ENCODE measurements around the gene ITFG1.

GRCh38 chr16:47250983-47251382 is 209.9 kb downstream of the ITFG1 start:
- no peak for TF ChIP-seq POLR2AphosphoS5 (IDR thresholded peaks at IDR 0.05; ENCODE audit: borderline replicate concordance, low read depth, low read length)
- TF ChIP-seq EZH2 (IDR thresholded peaks at IDR 0.05) = no peak

Data from SK-N-MC (cell line).